ENCODE results near the gene DNLZ. TPM values are rescaled to one million over a fixed set of nuclear protein-coding genes. Genes with fewer than 3 reads are reported as not detected.

Gene DNLZ
- polyA plus RNA-seq, 2 of the 4 experiments (the other 2 are of a cell fraction): 8.0 to 19.9 TPM

DNA sequence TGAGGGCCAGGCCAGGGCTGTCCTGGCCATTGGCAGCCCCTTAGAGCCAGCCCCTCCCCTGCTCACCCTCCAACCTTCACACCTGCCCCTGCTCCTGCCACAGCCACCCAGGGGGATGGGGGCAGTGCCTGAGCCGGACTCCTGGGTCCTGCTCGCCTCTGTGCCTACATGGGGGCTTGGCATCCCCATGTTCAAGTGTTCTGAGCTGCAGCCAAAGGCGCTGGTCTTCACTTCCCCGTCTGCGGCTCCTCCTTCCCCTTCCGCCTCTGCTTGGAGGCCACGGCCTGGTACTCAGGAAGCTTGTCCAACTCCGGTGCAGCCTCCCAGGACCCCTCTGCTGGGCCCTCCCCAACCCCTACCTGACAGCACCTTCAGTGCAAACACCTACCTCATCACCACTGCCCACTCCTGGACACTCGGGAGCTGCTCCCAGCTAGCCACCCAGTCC lies 2.3 kb upstream of the DNLZ start:
- ChIA-PET CTCF (interaction anchor here (1.1 to 3.9 kb wide), 8 partner anchors 9 to 82 kb away, joined by 4 to 26 read pairs (median 6); partner anchors contain the start of gene CARD9), POLR2A (no interaction called here)
- Histone ChIP-seq H3K9me3 (no peaks in the 10 kb centered on the region), H3K4me3 (no peak overlapping the region), H3K27ac (no peak overlapping the region), H3K4me1 (peaks cover 13% of the 10 kb centered on the region; the same call in 2 of the 3 replicates), H3K4me2 (no peak overlapping the region)
- no peak for FAIRE-seq
- WGBS (ENCODE audit: missing lambda C conversion rate): 92% methylated on average over 9 of the region's 9 CpGs
- no peak for ATAC-seq
- DNase-seq (ENCODE audit: low read depth in 1 of 2, low spot score in 1 of 2): no peak
- TF ChIP-seq NFE2L2 (conservative IDR thresholded peaks at IDR 0.05; ENCODE audit: low read length): no peak
- TF ChIP-seq, protein P1, sequence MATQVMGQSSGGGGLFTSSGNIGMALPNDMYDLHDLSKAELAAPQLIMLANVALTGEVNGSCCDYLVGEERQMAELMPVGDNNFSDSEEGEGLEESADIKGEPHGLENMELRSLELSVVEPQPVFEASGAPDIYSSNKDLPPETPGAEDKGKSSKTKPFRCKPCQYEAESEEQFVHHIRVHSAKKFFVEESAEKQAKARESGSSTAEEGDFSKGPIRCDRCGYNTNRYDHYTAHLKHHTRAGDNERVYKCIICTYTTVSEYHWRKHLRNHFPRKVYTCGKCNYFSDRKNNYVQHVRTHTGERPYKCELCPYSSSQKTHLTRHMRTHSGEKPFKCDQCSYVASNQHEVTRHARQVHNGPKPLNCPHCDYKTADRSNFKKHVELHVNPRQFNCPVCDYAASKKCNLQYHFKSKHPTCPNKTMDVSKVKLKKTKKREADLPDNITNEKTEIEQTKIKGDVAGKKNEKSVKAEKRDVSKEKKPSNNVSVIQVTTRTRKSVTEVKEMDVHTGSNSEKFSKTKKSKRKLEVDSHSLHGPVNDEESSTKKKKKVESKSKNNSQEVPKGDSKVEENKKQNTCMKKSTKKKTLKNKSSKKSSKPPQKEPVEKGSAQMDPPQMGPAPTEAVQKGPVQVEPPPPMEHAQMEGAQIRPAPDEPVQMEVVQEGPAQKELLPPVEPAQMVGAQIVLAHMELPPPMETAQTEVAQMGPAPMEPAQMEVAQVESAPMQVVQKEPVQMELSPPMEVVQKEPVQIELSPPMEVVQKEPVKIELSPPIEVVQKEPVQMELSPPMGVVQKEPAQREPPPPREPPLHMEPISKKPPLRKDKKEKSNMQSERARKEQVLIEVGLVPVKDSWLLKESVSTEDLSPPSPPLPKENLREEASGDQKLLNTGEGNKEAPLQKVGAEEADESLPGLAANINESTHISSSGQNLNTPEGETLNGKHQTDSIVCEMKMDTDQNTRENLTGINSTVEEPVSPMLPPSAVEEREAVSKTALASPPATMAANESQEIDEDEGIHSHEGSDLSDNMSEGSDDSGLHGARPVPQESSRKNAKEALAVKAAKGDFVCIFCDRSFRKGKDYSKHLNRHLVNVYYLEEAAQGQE (IDR thresholded peaks at IDR 0.05): no peak
- TF ChIP-seq GATA3 (IDR thresholded peaks at IDR 0.05; ENCODE audit: borderline replicate concordance): no peak
- TF ChIP-seq, protein P2, sequence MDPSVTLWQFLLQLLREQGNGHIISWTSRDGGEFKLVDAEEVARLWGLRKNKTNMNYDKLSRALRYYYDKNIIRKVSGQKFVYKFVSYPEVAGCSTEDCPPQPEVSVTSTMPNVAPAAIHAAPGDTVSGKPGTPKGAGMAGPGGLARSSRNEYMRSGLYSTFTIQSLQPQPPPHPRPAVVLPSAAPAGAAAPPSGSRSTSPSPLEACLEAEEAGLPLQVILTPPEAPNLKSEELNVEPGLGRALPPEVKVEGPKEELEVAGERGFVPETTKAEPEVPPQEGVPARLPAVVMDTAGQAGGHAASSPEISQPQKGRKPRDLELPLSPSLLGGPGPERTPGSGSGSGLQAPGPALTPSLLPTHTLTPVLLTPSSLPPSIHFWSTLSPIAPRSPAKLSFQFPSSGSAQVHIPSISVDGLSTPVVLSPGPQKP (IDR thresholded peaks at IDR 0.05; ENCODE audit: low read depth, low read length): no peak
- no peak for TF ChIP-seq EHMT2 (IDR thresholded peaks at IDR 0.05; ENCODE audit: low read depth)
- no peak for TF ChIP-seq SREBF2 (IDR thresholded peaks at IDR 0.05)
- no peak for TF ChIP-seq TP53 (CRISPR knock-in tag; IDR thresholded peaks at IDR 0.05)
- no peak for TF ChIP-seq HDAC2 (IDR thresholded peaks at IDR 0.05)
- TF ChIP-seq CHD2 (IDR thresholded peaks at IDR 0.05; ENCODE audit: low read length, partially characterized antibody): no peak
- TF ChIP-seq MYC (IDR thresholded peaks at IDR 0.05; ENCODE audit: borderline replicate concordance, low read length): no peak
- TF ChIP-seq, protein P3, sequence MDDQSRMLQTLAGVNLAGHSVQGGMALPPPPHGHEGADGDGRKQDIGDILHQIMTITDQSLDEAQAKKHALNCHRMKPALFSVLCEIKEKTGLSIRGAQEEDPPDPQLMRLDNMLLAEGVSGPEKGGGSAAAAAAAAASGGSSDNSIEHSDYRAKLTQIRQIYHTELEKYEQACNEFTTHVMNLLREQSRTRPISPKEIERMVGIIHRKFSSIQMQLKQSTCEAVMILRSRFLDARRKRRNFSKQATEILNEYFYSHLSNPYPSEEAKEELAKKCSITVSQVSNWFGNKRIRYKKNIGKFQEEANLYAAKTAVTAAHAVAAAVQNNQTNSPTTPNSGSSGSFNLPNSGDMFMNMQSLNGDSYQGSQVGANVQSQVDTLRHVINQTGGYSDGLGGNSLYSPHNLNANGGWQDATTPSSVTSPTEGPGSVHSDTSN (IDR thresholded peaks at IDR 0.05): no peak
- TF ChIP-seq, protein P4, sequence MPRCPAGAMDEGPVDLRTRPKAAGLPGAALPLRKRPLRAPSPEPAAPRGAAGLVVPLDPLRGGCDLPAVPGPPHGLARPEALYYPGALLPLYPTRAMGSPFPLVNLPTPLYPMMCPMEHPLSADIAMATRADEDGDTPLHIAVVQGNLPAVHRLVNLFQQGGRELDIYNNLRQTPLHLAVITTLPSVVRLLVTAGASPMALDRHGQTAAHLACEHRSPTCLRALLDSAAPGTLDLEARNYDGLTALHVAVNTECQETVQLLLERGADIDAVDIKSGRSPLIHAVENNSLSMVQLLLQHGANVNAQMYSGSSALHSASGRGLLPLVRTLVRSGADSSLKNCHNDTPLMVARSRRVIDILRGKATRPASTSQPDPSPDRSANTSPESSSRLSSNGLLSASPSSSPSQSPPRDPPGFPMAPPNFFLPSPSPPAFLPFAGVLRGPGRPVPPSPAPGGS (IDR thresholded peaks at IDR 0.05): no peak

DNA sequence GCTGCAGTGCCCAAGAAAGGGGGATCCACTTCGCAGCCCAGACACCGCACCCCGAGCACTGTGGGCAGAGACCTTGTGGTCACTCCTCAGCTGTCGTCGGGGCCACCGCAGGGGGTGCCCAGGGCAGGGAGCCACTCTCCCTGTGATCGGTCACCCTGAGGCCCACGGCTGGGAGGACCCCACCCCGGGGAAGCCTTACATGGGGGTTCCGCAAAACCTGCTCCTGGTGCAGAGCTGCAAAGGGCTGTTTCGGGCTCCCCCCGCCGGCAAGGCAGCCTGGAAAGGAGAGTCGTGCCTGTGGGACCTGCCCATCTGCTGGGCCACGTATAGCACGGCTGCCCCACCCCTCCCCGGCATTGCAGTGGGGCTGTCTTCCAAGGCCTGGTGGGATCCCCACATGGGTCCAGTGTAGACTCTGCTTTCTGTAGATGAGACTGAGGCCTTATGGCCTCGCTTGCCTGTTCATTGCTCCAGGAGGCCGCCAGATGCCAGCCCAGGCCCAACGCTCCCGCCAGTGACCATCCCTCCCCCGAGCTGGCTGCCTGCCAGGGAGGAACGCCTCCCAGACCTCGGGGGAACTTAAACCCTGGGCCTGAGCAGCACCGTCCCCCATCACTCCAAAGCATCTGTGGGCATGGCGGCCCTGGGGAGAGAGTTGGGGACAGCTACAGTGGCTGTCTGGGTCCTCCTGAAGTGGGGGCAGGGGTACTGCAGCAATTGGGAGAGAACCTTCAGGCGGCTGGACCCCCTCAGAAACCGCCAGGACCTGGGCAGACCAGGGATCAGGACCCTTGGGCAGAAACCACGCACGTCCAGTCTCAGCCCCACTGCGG lies 1.6 kb upstream of the DNLZ start:
- no peak for FAIRE-seq

More for the DNA sequence above, 1.6 kb upstream of the DNLZ start:
- ATAC-seq: no peak
- 76% methylated on average over 16 of the region's 31 CpGs for WGBS (ENCODE audit: missing lambda C conversion rate)
- no peak overlapping the region for H3K27ac ChIP-seq
- no peak for TF ChIP-seq MAFK (IDR thresholded peaks at IDR 0.05; ENCODE audit: partially characterized antibody)
- no peak for TF ChIP-seq CEBPB (IDR thresholded peaks at IDR 0.05)
- no peak for TF ChIP-seq TP53 (CRISPR knock-in tag; IDR thresholded peaks at IDR 0.05)
- no peak for TF ChIP-seq FOSB (CRISPR knock-in tag; IDR thresholded peaks at IDR 0.05)
- TF ChIP-seq GATA3 (IDR thresholded peaks at IDR 0.05; ENCODE audit: borderline replicate concordance): no peak
- TF ChIP-seq ZSCAN20 (CRISPR knock-in tag; IDR thresholded peaks at IDR 0.05): no peak
- no peak for TF ChIP-seq FOXS1 (CRISPR knock-in tag; IDR thresholded peaks at IDR 0.05)
- TF ChIP-seq, protein P4 (IDR thresholded peaks at IDR 0.05): no peak
- TF ChIP-seq, protein P2 (IDR thresholded peaks at IDR 0.05; ENCODE audit: low read depth, low read length): no peak
- TF ChIP-seq KDM5A (IDR thresholded peaks at IDR 0.05): no peak
- no peak for TF ChIP-seq HOXA7 (CRISPR knock-in tag; IDR thresholded peaks at IDR 0.05)
- no peak for TF ChIP-seq CBX2 (IDR thresholded peaks at IDR 0.05; ENCODE audit: borderline replicate concordance, low read depth)
- peaks cover 13% of the 10 kb centered on the region; the same call in 2 of the 3 replicates for H3K4me1 ChIP-seq
- no peak for DNase-seq (ENCODE audit: low read depth in 1 of 2, low spot score in 1 of 2)
- ChIA-PET POLR2A (no interaction called here), CTCF (interaction anchor here (0.9 to 3.9 kb wide), 10 partner anchors 10 to 75 kb away, joined by 3 to 29 read pairs (median 12); partner anchors contain the start of gene CARD9)
- H3K9me3 ChIP-seq: no peaks in the 10 kb centered on the region
- no peak overlapping the region for H3K4me2 ChIP-seq
- H3K4me3 ChIP-seq: no peak overlapping the region

All from A549 (cell line).